NT2/D1 (cell line): ENCODE measurements around the gene DIRAS2.

Experiments used
- SUZ12 ChIP-seq: IDR thresholded peaks from 2 replicates; pipeline ENCODE4 v1.6.1; 2011; ENCODE audit not compliant: insufficient read length, insufficient read depth; ENCODE audit errors: extremely low read depth
- YY1 ChIP-seq: IDR thresholded peaks from 2 replicates; pipeline ENCODE4 v1.6.1; 2011; ENCODE audit not compliant: insufficient read length, insufficient read depth
- ZNF274 ChIP-seq: IDR thresholded peaks from 2 replicates; pipeline ENCODE4 v1.6.1; 2011; ENCODE audit warnings: mild to moderate bottlenecking, low read depth, low read length

GRCh38 chr9:90593646-90594045 lies 49.0 kb downstream of the DIRAS2 start:
- TF ChIP-seq YY1 (no peak), ZNF274 (no peak), SUZ12 (no peak)
